GM18507 (cell line): Measurements from ENCODE around the gene LINC01488.

Experiments used
- DNase-seq: peaks from one replicate; pipeline ENCODE4 v3.0.0; 2011; ENCODE audit warnings: low read depth; ENCODE audit not compliant: insufficient read length; ENCODE audit errors: extremely low spot score
- FAIRE-seq: peaks from 2 replicates; lab custom pipeline; 2011; peaks lifted over from hg19 to GRCh38; lab: Jason Lieb, UNC

Gene LINC01488

GRCh38 chr11:69520186-69520916 is 38.9 kb downstream of the LINC01488 start:
- FAIRE-seq (no peak), DNase-seq (no peak)

- DNase-seq (no peak), FAIRE-seq (no peak)
These were observed 40.0 kb downstream of the LINC01488 start for GRCh38 chr11:69521457-69521856.

GRCh38 chr11:69523453-69523852 is 42.0 kb downstream of the LINC01488 start:
- DNase-seq (no peak), FAIRE-seq (no peak)

- no peak for DNase-seq
- no peak for FAIRE-seq
These were observed 42.9 kb downstream of the LINC01488 start for GRCh38 chr11:69524291-69524882.

GRCh38 chr11:69524991-69525411 is 43.5 kb downstream of the LINC01488 start:
- DNase-seq (no peak), FAIRE-seq (no peak)

GRCh38 chr11:69525516-69526452 is 44.3 kb downstream of the LINC01488 start:
- no peak for FAIRE-seq
- no peak for DNase-seq

- DNase-seq (no peak), FAIRE-seq (no peak)
These were observed 45.0 kb downstream of the LINC01488 start for GRCh38 chr11:69526453-69526810.

- DNase-seq (no peak), FAIRE-seq (no peak)
These were observed 47.5 kb downstream of the LINC01488 start for GRCh38 chr11:69529001-69529400.

- no peak for FAIRE-seq
- no peak for DNase-seq
These were observed 49.0 kb downstream of the LINC01488 start for GRCh38 chr11:69530278-69531070.

- no peak for DNase-seq
- FAIRE-seq, result no peak
These were observed 49.7 kb downstream of the LINC01488 start for GRCh38 chr11:69531071-69531716.

GRCh38 chr11:69531717-69532088 is 50.2 kb downstream of the LINC01488 start:
- DNase-seq (no peak), FAIRE-seq (no peak)

GRCh38 chr11:69533296-69534165 is 52.1 kb downstream of the LINC01488 start:
- DNase-seq (no peak), FAIRE-seq (no peak)

GRCh38 chr11:69534166-69534530 is 52.7 kb downstream of the LINC01488 start:
- FAIRE-seq (no peak), DNase-seq (no peak)

GRCh38 chr11:69535908-69536307 is 54.4 kb downstream of the LINC01488 start:
- FAIRE-seq (no peak), DNase-seq (no peak)

- FAIRE-seq (no peak), DNase-seq (no peak)
These were observed 54.9 kb downstream of the LINC01488 start for GRCh38 chr11:69536406-69536805.

GRCh38 chr11:69537126-69537525 is 55.7 kb downstream of the LINC01488 start:
- no peak for FAIRE-seq
- no peak for DNase-seq

- FAIRE-seq (no peak), DNase-seq (no peak)
These were observed 56.6 kb downstream of the LINC01488 start for GRCh38 chr11:69537855-69538640.

GRCh38 chr11:69538854-69539253 is 57.4 kb downstream of the LINC01488 start:
- no peak for FAIRE-seq

More at GRCh38 chr11:69538854-69539253, 57.4 kb downstream of the LINC01488 start:
- no peak for DNase-seq
